NCI-H510A (cell line): ENCODE measurements around the gene TSR1.

Experiments
- DNase-seq: peaks from one replicate; lab custom pipeline; 2025; lab: John Stamatoyannopoulos, UW

TSR1 gene

DNA sequence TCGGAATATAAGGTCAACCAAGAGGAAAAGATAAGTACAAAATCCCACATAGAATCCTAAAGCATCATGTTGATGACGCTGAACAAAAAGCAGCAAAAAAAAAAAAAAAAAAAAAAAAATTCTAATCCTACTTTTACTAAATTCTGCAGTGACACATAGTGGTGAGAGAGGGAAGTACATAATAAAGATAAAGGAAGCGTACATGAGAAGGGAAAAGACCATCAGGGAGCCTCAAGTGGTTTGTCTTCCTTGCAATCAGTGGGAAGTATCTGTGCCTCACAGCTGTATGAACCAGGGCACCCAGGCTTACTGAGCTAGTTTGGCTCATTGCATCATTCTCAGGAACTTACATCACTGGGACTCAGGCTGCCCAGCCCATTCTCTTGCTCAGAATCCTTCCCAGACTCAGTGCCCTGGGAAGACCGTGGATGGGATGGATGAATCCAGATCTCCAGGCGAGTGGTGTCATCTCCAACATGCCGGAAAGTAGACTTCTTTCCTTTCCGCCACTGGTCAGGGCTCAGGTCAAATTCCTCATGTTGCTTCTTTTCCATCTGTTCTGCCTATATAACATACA, 53.9 kb downstream of the TSR1 start:
- no peak for DNase-seq

DNA sequence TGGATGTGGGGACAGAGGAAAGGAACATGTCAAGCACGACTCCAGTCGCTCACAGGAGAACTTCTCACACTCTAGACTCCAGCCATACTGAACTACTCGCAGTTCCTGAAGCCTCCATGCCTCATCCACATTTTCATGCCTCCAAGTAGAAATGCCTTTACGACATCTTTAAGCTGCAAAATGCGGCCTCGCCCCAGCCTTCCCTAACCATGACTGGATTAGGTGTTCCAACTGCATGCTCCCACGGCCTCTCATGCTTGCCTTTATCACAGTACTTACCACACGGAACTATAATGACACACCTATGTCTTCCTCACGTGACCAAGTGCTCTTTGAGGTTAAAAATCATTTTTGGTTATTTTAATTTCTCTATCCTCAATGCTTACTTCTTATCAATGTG, 56.5 kb downstream of the TSR1 start:
- DNase-seq, result no peak

DNA sequence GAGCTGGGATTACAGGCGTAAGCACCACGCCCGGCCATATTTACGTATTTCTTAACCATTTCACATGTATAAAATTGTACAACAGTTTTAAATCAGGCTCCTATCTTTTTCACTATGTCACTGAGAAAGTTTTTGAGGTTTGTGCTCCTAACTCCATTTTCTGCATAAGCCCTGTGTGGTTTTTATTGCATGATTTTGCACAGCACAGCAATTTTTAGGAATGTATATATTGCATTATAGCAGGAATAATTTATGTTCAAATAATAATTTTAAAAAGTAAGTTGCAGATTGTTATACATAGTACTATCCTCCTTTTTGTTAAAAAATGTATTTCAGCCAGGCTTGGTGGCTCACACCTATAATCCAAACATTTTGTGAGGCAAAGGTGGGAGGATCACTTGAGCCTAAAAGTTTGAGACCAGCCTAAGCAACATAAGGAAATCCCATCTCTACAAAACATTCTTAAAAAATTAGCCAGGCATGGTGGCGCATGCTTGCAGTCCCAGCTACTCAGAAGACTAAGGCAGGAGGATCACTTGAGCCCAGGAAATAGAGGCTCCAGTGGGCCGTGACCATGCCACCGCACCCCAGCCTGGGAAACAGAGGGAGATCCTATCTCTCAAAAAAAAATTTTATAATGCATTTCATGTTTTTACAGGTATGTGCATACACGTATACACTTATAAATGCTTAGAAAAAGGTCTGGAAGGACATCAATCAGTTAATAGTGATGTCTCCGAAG, 58.7 kb downstream of the TSR1 start:
- no peak for DNase-seq

DNA sequence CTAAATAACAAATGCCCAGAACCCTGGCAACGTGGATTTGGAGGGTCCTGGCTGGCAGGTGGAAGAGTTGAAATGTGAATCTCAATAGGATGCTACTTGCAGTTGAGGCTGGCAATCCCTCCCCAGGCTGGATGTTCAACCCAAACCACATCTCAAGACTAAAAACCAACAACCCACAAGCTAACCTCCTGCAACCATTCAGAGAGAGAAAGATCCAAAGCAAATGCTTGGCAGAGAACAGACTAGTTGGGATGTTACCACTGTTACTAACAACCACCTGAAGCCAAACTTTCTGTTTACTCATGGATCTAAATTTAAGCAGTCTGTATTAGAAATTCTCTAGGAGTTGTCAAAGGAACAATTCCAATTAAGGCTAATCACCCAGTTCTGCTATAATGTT, 60.5 kb downstream of the TSR1 start:
- no peak for DNase-seq

DNA sequence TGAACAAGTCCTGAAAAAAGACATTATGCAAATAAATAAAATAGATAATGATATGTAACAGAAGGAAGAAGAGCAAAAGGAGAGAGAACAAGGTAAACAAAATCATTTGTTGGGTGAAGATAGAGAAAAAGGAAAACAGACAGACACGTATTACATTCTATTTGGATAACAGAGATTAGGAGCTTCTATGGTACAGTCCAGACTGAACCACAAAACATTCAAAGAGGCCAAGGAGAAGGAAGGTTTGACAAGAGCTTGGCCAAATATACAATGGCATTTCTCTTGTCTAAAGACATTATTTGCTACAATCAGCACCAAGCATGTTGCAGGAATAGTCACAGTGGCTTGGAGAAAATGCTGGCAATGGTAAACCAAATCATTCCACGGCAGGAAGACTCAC, 61.8 kb downstream of the TSR1 start:
- DNase-seq, result no peak
